T-helper 9 cell (primary cell): ENCODE measurements around the gene SLC6A8.
"Not testable (repeated sequence)": the region's sequence is repeated elsewhere in the genome, so short reads cannot be mapped to it uniquely, and the experiment has no call there.

ENCODE experiments used
- DNase-seq: peaks from one replicate; pipeline ENCODE4 v3.0.0-alpha.2; 2020

The SLC6A8 gene

DNA sequence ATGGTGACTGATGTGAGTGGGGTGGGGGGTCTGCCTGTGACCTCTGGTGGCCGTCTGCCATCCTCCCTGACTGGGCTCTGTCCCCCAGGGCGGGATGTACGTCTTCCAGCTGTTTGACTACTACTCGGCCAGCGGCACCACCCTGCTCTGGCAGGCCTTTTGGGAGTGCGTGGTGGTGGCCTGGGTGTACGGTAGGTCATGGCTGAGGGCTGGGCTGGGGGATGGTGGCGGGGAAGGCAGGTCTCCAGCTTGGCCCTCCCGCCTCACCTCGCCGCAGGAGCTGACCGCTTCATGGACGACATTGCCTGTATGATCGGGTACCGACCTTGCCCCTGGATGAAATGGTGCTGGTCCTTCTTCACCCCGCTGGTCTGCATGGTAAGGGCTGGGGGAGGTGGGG lies 6.5 kb downstream of the SLC6A8 start:
- not testable (repeated sequence) for DNase-seq

DNA sequence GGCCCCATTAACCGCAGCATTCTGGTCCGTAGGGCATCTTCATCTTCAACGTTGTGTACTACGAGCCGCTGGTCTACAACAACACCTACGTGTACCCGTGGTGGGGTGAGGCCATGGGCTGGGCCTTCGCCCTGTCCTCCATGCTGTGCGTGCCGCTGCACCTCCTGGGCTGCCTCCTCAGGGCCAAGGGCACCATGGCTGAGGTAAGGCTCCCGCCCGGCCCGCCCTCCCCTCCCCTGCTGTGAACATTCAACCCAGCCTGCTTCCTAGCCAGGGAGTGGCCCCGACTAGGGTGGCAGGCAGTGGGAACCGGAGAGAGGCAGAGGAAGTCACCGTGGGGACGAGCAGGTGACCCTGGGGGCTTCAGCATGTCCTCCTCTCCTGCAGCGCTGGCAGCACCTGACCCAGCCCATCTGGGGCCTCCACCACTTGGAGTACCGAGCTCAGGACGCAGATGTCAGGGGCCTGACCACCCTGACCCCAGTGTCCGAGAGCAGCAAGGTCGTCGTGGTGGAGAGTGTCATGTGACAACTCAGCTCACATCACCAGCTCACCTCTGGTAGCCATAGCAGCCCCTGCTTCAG lies 7.1 kb downstream of the SLC6A8 start:
- DNase-seq, result no peak

DNA sequence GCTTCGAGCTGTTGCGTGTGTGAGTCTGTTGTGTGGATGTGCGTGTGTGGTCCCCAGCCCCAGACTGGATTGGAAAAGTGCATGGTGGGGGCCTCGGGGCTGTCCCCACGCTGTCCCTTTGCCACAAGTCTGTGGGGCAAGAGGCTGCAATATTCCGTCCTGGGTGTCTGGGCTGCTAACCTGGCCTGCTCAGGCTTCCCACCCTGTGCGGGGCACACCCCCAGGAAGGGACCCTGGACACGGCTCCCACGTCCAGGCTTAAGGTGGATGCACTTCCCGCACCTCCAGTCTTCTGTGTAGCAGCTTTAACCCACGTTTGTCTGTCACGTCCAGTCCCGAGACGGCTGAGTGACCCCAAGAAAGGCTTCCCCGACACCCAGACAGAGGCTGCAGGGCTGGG lies 8.4 kb downstream of the SLC6A8 start:
- DNase-seq, result no peak

DNA sequence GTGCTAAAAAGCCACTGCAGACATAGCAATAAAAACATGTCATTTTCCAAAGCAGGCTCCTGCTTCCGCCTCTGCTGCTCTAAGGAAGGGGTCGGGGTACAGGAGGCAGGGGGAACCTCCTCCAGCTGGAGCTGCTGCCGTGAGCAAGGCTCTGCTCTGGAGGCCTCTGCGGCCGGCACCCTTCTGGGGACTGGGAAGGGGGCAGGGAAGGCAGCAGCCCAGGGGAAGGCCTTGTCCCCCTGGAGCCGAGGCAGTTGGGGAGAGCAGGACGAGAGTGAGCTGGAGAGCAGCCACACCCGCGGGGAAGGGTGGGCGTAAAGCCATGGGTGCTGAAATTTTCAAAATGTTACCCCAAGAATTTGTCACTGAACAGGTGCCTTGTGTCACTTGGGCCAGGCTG lies 8.8 kb downstream of the SLC6A8 start:
- DNase-seq, result not testable (repeated sequence)

DNA sequence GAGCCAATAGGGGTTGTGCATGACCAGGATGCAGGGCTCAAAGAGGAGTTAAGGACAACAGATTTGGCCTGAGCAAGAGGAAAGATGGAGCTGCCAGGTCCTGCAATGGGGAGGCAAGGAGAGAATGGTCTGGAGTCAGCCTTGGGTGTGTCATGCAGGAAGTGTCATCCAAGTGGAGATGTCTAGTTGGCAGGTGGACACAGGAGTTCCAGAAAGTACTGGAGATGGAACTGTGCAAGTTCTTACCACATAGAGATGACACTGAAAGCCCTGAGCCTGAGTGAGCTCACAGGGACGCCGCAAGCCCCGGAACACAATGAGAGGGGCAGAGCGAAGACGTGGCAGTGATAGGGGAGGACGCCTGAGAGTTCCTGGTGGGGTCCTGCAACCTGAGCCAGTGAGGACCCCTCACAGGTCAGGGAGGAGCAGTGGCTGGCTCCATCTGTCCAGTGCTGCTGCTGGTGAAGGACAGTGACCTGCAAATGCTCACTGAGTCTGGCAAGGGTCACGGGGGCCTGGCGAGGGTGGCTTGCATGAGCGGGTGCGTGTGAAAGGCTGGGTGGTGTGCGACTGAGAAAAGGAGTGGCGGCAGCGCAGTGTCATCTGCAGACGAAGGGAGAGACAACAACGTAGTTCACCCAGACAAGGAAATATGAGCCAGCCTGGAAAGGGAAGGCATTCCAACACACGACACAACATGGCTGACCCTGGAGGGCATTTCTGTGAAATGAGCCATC lies 9.4 kb downstream of the SLC6A8 start:
- not testable (repeated sequence) for DNase-seq

DNA sequence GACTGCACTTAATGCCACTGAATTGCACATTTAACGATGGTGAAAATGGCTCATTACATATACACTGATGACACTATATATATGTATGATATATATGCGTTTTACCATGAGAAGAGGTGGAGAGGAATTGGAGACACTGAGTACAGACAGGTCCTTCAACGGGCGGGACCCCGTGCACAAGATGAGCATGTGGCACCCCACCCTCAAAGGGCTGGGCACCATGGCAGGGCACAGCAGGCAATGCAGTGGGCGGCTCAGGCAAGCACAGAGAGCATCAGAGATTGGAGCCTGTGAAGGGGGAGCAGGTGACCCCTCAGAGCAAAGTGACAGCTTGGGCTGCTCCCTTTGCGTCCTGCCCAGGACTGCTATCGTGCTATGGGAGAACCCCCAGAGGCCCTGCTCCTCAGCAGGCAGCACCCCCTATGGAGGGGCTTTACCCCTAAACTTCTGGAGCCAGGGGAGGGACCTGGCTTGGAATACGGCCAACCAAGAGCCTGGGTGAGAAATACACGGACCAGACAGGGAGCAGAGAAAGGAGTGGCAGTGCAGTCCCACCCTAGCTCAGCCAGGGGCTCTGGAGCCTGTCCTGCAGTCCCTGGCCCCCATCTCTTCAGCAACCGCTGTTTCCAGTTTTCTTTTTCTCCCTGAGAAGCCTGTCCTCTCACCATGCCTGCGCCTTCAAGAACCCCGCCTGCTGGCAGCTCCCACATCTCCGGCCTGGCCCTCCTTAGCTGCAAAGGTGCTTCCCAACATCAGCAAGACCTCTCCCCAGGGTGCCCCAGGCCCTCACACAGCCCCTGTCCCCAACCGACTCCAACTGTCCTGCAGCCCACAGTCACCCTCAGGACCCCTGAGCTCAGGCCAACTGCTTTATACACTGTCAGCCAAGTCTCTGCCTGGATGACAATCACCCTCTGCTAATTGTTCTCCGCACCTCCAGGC lies 10.5 kb downstream of the SLC6A8 start:
- no peak for DNase-seq

DNA sequence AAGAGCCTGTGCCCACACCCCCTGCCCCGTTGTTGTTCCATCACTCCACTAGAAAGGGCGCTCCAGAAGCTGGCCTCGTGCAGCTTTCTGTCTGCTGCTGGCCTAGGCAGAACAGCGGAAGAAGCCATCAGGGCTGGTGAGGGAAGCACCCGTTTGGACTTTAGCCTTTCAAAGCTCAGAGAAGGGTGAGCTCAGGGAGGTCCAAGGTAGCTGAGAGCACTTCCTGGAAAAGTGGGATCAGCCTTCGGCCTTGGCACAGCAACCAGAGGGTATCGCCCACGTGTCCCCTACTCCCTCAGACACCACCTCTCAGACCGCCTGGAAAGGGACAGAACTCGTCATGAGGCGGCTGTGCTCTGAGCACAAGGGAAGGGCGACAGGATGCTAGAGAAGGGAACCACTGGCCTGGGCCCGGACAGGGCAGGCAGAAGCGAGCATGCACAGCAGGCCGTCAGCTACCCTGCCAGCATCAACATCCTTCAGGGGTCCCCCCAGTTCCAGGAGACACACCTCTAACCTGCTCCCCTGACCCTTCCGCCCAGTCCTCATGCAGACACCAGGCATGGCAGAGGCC lies 11.6 kb downstream of the SLC6A8 start:
- not testable (repeated sequence) for DNase-seq

DNA sequence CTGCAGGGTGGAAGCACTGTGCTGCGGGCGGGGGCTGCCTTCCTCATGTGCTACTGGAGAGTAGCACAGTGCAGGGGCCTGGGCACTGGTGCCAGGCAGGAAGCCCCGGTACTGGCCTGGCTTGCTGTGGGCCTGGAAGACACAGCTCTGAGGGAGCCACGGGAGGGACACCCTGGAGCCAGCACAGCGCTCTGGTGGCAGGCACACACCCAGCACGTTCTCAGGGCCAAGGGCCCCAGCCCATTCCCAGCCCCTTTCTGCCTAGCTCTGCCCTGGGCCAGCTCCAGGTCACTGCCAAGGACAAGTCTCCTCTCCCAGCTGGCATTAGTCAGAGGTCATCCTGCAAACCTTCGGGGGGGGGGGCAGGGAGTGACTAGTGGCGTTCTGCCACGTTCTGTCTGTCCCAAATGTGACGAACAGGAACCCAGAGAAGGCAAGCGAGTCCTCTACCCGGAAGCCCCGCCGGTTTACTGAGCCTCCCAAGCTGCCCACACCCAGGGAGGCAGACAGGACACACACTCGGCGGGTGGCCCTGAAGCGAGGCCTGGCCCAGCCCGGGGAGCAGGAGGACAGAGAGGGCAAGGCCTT lies 12.2 kb downstream of the SLC6A8 start:
- not testable (repeated sequence) for DNase-seq

DNA sequence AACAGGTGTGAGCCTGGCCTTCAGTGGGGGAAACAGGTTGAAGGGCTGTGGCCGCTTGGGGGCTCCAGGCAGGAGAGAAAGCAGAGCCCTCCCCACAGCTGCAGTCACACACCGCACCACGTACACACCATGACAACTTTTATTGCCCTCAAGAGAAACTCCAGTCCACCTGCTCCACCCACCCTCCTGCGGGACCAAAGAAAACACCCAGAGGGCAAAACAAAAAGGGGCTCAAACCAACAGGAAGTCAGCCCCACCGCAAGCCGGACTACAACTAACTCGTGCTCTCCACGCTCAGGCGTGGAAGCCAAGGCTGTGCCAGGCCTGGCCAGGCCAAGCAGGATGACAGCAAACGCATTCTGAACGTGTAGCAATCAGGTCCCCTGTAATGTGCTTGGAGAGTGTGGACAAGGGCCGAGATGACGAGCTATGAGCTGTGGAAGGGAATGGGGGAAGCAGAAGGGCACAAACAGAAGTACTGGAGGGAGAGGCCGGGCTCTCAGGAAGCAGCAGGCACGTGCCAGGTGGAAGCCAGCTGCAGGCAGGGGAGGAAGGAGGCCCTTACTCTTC lies 12.7 kb downstream of the SLC6A8 start:
- DNase-seq, result no peak

DNA sequence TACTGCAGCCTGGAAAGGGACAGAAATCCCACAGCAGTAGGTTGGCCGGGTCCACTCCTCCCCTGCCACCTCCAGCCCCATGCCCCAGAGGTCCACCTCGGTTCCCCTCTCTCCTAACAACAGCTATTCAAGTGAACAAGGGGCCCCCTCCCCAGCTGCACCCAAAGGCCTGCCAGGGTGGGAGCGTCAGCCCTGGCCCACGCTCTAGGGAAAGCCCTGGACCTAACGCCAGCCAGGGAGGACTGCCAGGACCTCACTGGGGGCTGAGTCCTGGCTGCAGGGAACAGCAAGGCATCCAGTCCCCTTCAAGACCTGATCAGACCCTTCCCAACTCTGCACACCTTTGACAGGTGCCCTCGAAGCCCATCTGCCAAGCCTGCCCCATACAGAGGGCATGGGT lies 13.2 kb downstream of the SLC6A8 start:
- DNase-seq, result no peak

DNA sequence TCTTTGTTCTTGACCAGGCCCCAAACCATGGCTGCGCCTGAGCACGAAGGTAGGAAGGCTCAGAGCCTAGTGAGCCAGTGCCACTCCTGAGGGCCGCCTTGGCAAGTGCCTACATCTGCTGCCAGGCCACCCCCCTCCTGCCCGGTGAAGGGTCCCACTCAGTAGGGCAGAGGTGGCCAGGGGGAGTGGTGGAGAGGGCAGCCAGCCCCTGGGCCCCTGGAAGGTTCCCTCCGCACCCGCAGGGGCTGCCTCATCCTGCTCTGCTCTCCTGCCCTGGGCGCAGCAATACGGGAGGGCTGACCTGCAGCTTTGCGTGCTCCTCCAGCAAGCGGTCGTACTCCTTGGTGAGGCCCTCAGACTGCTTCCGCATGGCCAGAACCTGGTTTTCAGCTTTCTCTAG lies 14.0 kb downstream of the SLC6A8 start:
- DNase-seq, result no peak

DNA sequence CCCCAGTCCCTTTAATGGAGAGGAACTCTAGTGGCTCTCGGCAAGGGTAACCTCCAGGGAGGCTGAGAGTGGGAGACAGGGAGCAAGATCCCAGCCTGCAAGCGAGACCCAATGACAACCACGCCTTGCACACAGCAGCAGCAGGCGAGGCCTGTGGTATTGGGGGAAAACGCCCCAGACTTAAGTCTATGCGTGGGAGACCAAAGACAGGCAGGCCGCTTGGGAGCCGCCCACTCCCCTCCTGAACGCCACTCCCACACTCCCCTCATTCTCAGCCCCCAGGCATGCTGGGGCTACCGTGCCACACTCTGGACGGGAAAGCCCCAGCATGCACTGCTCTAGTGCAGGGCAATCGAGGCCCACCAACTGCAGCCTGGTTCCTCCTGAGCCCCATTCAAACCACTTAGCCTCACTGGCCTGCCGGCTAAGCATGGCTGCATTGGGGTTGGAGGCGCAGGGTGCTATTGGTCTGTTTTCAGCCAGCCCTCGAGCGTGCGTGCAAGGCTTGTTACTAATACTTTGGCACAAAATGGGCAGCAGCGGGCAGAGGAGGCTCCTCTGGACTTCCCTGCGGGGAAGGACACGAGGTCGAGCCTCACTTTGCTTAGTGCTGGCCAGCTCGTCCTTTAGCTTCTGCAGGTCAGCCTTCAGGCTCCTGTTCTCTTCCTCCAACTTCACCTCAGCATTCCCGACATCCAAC lies 14.8 kb downstream of the SLC6A8 start:
- DNase-seq, result no peak

DNA sequence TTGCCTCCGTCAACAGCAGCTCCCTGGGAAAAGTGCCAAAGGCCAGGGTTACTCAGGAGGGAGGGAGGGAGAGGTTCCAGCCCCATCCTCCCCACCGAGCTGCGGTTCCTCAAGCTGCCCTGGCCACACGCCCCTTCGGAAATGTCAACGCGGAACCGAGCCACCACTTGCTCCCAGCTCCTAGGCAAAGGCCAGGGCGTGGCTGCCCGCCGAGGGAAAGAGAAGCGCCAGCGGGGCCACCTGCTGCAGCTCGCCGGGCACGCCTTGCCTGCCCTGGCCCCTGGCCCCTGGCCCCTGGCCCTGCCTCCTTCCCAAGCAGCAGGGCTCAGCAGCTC lies 15.3 kb downstream of the SLC6A8 start:
- no peak for DNase-seq

DNA sequence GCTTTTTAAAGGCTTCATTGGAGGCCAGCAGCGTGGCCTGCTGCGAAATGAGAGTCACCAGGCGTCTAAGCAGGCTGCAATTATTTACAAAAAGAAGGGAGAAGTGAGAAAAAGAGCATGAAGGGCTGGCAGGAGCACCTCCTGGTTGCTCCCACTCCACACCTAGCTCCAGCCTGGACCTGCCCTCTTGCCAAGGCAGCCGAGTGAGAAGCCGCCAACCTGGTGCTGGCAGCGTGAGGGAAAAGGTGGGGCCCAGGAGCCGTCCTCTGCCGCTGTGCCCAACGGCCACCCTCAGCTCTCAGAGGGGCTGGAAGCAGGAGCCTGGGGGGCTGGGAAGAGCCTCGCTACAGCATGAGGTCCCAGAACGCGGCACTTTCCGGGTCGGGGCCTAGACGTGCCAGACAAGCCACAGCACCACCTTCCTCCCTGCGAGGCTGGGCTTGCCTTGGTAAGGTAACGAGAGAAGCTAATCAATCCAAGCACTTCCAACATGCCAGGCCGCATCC lies 16.3 kb downstream of the SLC6A8 start:
- DNase-seq, result no peak

DNA sequence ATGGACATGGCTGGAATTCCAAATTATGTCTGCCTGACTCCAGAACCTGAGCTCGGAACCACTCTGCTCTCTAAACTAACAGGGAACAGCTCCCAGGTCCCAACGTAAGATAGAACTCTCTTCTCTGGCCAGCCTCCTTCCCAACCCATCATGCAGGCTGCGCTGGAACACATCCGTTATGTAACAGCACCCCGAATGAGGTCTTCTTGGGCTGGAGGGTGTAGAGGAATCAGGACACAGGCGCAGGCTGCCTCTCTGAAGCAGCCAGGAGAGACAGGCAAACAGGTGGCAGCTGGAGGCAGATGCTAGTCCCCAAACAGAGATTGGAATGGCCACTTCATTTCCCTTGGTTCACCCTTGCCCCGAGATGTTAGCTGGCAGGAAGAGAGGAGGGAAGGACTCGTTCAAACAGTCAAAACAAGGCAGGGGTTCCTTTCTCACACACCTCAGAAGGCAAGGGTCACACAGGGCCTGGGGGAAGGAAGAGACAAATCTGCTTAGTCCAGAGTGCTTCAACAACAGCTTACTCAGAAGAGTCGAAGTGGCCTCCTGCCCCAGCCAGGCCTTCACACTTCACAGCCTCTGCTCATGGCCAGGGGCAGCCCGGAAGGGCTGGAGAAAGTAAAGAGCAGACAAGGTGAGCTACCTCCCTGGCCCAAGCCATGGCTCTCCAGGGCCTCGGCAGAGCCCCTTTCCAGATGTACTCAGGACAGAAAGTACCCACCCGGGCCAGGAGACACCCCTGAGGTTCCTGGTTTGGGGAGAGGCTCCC lies 17.1 kb downstream of the SLC6A8 start:
- DNase-seq, result not testable (repeated sequence)

DNA sequence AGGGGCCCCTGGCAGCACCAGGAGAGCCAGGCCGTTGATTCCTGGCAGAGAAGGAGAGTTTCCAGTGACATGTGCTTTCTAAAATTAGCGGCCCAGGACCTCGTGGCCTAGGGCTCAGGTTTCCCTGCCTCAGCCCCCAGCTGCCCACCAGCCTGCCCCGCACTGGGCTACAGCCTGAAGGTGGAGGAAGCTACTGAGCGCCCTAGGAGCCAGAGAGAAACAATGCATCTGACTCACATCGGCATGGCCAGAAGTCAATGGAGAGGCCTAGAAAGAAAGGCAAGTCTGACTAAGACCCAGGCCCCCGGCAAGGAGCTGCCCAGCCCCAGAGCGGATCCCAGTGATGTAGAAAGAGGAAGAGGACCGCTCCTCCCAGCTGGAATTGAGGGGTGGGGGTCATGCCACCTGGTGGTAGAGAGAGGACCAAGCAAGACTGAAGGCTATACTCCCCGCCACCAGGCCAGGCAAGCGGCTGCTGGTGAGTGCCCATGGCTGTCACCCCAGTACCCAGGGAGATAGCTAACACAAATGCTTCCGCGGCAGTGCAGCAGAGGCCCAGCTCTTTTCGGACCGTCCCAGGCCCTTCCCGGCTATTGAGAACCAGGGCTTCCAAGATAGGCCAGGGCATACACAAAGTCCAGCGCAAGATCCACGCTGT lies 17.8 kb downstream of the SLC6A8 start:
- DNase-seq, result not testable (repeated sequence)

DNA sequence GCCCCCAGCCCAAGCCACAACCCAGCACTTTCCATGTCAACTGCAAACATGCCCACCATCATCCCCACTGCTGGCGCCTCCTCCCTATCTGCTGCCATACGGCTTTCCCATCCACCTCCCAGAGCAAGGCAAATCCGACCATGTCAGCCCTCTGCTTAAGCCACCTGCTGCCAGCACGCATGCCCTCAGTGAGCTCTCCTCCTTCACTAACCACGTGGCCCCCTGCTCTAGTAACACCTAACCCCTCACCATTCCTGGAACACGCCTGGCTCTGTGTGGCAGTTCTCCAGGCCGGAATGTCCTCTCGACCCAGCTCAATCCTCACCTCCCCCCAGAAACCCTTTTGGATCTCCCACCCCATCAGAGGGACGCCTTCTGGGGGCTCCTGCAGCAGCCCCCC lies 19.1 kb downstream of the SLC6A8 start:
- no peak for DNase-seq

DNA sequence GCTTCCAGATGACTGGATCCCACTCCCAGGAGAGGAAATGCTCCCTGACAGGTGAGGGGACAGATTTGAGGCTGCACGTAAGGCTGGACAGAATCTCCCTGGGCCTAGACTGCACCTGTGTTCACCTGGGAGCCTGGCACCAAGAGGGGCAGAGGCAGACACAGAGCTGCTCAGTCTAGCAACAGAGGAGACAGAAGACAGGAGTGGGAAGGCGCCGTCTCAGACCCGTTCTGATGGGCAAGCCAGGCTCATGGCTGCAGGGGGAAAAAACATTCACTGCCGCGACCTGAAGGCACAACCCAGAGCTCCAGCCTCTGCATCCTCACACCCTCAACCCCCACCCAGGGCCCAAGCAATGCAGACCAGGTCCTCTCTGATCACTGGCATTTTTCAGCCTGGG lies 19.7 kb downstream of the SLC6A8 start:
- DNase-seq, result no peak

DNA sequence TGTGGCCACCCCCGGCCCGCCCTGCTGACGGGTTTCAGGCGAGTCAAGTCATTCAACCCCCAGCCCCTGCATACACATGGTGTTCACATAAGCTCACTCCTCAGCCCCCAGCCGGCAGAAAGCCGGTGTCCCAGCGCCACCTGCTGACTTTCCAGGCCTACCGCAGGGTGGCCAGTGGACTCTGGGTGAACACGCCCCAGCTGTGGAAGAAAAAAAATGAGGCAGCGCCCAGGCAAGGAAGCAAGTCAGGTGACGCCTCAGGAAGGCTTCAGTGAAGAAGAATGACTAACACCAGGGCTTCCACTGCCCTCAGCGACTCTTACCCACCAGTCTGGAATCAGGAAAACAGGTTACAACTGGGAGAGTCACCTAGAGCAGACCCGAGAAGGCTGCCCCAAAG lies 20.7 kb downstream of the SLC6A8 start:
- DNase-seq, result no peak
